ENCODE measurements around the gene ZNF628.

ZNF628 gene

GRCh38 chr19:55439052-55439451 lies 37.4 kb upstream of the ZNF628 start:
- H3K36me3 ChIP-seq (ENCODE audit: insufficient read depth), result no peaks in the 10 kb centered on the region
- H4K20me1 ChIP-seq (ENCODE audit: insufficient read depth), result no peaks in the 10 kb centered on the region
- H3K27ac ChIP-seq, result no peak overlapping the region
- no peaks in the 10 kb centered on the region for H3K79me2 ChIP-seq (ENCODE audit: insufficient read depth, low read depth)
- H3K4me2 ChIP-seq, result no peak overlapping the region
- H3K4me3 ChIP-seq (IDR thresholded peaks at IDR 0.05; ENCODE audit: insufficient read depth, low read depth, low read length), result no peak overlapping the region
- H3K4me1 ChIP-seq (ENCODE audit: low read depth, poor library complexity, severe bottlenecking), result peaks cover 2% of the 10 kb centered on the region
- no peak overlapping the region for H3K9ac ChIP-seq
- H2AFZ ChIP-seq (ENCODE audit: low read depth), result no peak overlapping the region
- peaks cover 63% of the 10 kb centered on the region for H3K27me3 ChIP-seq (ENCODE audit: insufficient read depth, low read depth)
- no peak for TF ChIP-seq CTCF (conservative IDR thresholded peaks at IDR 0.05; ENCODE audit: low read depth, low read length)

- Histone ChIP-seq H3K36me3 (ENCODE audit: insufficient read depth) (no peaks in the 10 kb centered on the region), H3K4me2 (no peak overlapping the region), H3K79me2 (ENCODE audit: insufficient read depth, low read depth) (no peaks in the 10 kb centered on the region), H3K9ac (no peak overlapping the region), H3K4me3 (IDR thresholded peaks at IDR 0.05; ENCODE audit: insufficient read depth, low read depth, low read length) (no peak overlapping the region), H3K27ac (no peak overlapping the region), H4K20me1 (ENCODE audit: insufficient read depth) (no peaks in the 10 kb centered on the region), H3K4me1 (ENCODE audit: low read depth, poor library complexity, severe bottlenecking) (peaks cover 2% of the 10 kb centered on the region), H3K27me3 (ENCODE audit: insufficient read depth, low read depth) (peaks cover 78% of the 10 kb centered on the region), H2AFZ (ENCODE audit: low read depth) (no peak overlapping the region)
- TF ChIP-seq CTCF (conservative IDR thresholded peaks at IDR 0.05; ENCODE audit: low read depth, low read length), result no peak
These were observed 35.9 kb upstream of the ZNF628 start for GRCh38 chr19:55440411-55441105.

- Histone ChIP-seq H3K4me3 (IDR thresholded peaks at IDR 0.05; ENCODE audit: insufficient read depth, low read depth, low read length) (no peak overlapping the region), H4K20me1 (ENCODE audit: insufficient read depth) (no peaks in the 10 kb centered on the region), H3K9ac (no peak overlapping the region), H3K27me3 (ENCODE audit: insufficient read depth, low read depth) (peaks cover 80% of the 10 kb centered on the region), H3K4me1 (ENCODE audit: low read depth, poor library complexity, severe bottlenecking) (peaks cover 2% of the 10 kb centered on the region), H2AFZ (ENCODE audit: low read depth) (no peak overlapping the region), H3K36me3 (ENCODE audit: insufficient read depth) (no peaks in the 10 kb centered on the region), H3K27ac (no peak overlapping the region), H3K4me2 (no peak overlapping the region), H3K79me2 (ENCODE audit: insufficient read depth, low read depth) (no peaks in the 10 kb centered on the region)
- no peak for TF ChIP-seq CTCF (conservative IDR thresholded peaks at IDR 0.05; ENCODE audit: low read depth, low read length)
These were observed 35.1 kb upstream of the ZNF628 start for GRCh38 chr19:55441319-55441691.

GRCh38 chr19:55441692-55442321 lies 34.6 kb upstream of the ZNF628 start:
- H4K20me1 ChIP-seq (ENCODE audit: insufficient read depth), result no peaks in the 10 kb centered on the region

More at GRCh38 chr19:55441692-55442321, 34.6 kb upstream of the ZNF628 start:
- Histone ChIP-seq H3K79me2 (ENCODE audit: insufficient read depth, low read depth) (no peaks in the 10 kb centered on the region), H3K9ac (no peak overlapping the region), H3K27ac (no peak overlapping the region), H2AFZ (ENCODE audit: low read depth) (no peak overlapping the region), H3K4me2 (no peak overlapping the region), H3K4me1 (ENCODE audit: low read depth, poor library complexity, severe bottlenecking) (peaks cover 2% of the 10 kb centered on the region), H3K4me3 (IDR thresholded peaks at IDR 0.05; ENCODE audit: insufficient read depth, low read depth, low read length) (no peak overlapping the region), H3K36me3 (ENCODE audit: insufficient read depth) (no peaks in the 10 kb centered on the region), H3K27me3 (ENCODE audit: insufficient read depth, low read depth) (peaks cover 82% of the 10 kb centered on the region)
- no peak for TF ChIP-seq CTCF (conservative IDR thresholded peaks at IDR 0.05; ENCODE audit: low read depth, low read length)
